ENCODE results near the gene MYO9A. TPM values are rescaled to one million over a fixed set of nuclear protein-coding genes. Genes with fewer than 3 reads are reported as not detected.

Gene MYO9A, protein sequence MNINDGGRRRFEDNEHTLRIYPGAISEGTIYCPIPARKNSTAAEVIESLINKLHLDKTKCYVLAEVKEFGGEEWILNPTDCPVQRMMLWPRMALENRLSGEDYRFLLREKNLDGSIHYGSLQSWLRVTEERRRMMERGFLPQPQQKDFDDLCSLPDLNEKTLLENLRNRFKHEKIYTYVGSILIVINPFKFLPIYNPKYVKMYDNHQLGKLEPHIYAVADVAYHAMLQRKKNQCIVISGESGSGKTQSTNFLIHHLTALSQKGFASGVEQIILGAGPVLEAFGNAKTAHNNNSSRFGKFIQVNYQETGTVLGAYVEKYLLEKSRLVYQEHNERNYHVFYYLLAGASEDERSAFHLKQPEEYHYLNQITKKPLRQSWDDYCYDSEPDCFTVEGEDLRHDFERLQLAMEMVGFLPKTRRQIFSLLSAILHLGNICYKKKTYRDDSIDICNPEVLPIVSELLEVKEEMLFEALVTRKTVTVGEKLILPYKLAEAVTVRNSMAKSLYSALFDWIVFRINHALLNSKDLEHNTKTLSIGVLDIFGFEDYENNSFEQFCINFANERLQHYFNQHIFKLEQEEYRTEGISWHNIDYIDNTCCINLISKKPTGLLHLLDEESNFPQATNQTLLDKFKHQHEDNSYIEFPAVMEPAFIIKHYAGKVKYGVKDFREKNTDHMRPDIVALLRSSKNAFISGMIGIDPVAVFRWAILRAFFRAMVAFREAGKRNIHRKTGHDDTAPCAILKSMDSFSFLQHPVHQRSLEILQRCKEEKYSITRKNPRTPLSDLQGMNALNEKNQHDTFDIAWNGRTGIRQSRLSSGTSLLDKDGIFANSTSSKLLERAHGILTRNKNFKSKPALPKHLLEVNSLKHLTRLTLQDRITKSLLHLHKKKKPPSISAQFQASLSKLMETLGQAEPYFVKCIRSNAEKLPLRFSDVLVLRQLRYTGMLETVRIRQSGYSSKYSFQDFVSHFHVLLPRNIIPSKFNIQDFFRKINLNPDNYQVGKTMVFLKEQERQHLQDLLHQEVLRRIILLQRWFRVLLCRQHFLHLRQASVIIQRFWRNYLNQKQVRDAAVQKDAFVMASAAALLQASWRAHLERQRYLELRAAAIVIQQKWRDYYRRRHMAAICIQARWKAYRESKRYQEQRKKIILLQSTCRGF (N-terminal part only)
- 37.0 and 53.4 TPM in 2 replicates for total RNA-seq

GRCh38 chr15:72118017-72118978 lies at the start of gene MYO9A, which contains the start of gene SENP8:
MYO9A (minus strand) TSS chr15:72118150; CDS start chr15:72046563, 71,587 bp downstream.
SENP8 (plus strand) TSS chr15:72118403; CDS start chr15:72139624, 21,221 bp downstream.

GRCh38 chr15:71810256-71811035 lies 307.5 kb downstream of the MYO9A start, which contains the start of gene NR2E3:
NR2E3 (plus strand) TSS chr15:71810554; CDS start chr15:71810744, 190 bp downstream.

Other genes with a start within 250 kb of the MYO9A start
- gene SENP8, start 253 bp upstream of the MYO9A start, total RNA-seq = 1.2 and 2.2 TPM in 2 replicates
- gene GRAMD2A, start 79.6 kb upstream of the MYO9A start, total RNA-seq = 0.09 and 0.16 TPM in 2 replicates
- 1,235 and 2,310 TPM in 2 replicates for gene PKM, start 113.0 kb upstream of the MYO9A start, total RNA-seq
- gene PARP6, start 154.4 kb upstream of the MYO9A start, total RNA-seq = 12.3 and 18.1 TPM in 2 replicates
- gene CELF6, start 202.0 kb upstream of the MYO9A start, total RNA-seq = 0.26 and 0.47 TPM in 2 replicates

Measured in bronchial smooth muscle cell (primary cell).